ENCODE data around the gene AKAP5. TPM values are rescaled to one million over a fixed set of nuclear protein-coding genes. Genes with fewer than 3 reads are reported as not detected.

Gene AKAP5
- total and polyA plus RNA-seq, 9 of the 15 experiments (the other 6 are each of a cell fraction or from before 2014, with no cell fraction given), result 0.06 to 0.94 (median 0.34) TPM

DNA sequence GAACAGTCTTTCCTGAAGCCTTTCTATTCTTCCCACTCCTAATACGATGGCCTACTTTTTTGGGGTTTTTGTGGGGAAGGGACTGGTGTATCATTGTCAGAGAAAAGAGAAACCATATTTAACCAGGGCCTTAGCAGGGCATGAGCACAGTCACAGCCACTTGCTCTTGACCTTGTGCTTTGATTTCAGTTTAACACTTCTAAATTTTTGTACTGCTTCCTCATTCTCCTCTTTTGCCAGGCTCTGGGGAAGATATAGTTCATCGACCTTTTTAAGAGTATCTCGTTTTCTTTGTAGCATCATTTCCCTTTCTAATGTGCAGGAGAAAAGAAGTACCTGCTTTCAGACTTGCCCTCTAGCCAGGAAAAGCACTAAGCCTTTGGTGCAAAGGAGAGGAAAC lies 41.4 kb downstream of the AKAP5 start:
- no peaks in the 10 kb centered on the region for H3K9me3 ChIP-seq (replicated peaks; ENCODE audit: control insufficient read depth, insufficient read depth, low read depth, low read length)
- DNase-seq (ENCODE audit: extremely low read depth in 1 of 4, low spot score in 3 of 4) (no peak), FAIRE-seq (no peak), ATAC-seq (no peak)
- WGBS (ENCODE audit: insufficient coverage, low coverage, missing lambda C conversion rate), result 0% methylated on average over 3 of the region's 3 CpGs
- no peaks in the 10 kb centered on the region for H4K20me1 ChIP-seq (replicated peaks; ENCODE audit: control insufficient read depth, insufficient read depth, low read length)
- intact Hi-C loops (cut with micrococcal nuclease), result loop anchor here (5.0 kb wide), 1 partner anchor 39 kb away; the partner anchor contains the start of gene AKAP5
- TF ChIP-seq TAL1 (IDR thresholded peaks at IDR 0.05), result no peak
- BruUV-seq (replicated peaks), result no TSS peak
- in situ Hi-C loops (cut with MboI), result no loop called here
- peaks cover 68% of the 10 kb centered on the region for H3K79me2 ChIP-seq (ENCODE audit: control insufficient read depth, insufficient read depth, low read length)
- H2AFZ ChIP-seq (ENCODE audit: low read depth, low read length), result no peak overlapping the region
- CTCF ChIA-PET (ENCODE audit: low intra/inter-chr PET ratio), result no interaction called here
- H3K4me3 ChIP-seq, result peak overlapping the region; percentile 11; the same call in 1 of the 2 replicates
- POLR2A ChIA-PET, result interaction anchor here (0.7 to 1.1 kb wide), 2 partner anchors 15 to 125 kb away, joined by 3 read pairs; no protein-coding TSS in a partner anchor
- no peaks in the 10 kb centered on the region for H3K27me3 ChIP-seq (ENCODE audit: control insufficient read depth in 2 of 2, insufficient read depth in 2 of 2, low read length in 2 of 2)
- H3K4me2 ChIP-seq (ENCODE audit: insufficient read depth, low read length), result peak overlapping the region; percentile 62
- no peaks in the 10 kb centered on the region for H3K9me1 ChIP-seq (ENCODE audit: control insufficient read depth, insufficient read depth, low read length)
- peak overlapping the region; percentile 54; the same call in 1 of the 3 replicates for H3K27ac ChIP-seq (ENCODE audit: extremely low read depth, low read depth, low read length)
- H3K4me1 ChIP-seq (replicated peaks in 1 of 2; ENCODE audit: control insufficient read depth in 2 of 2, insufficient read depth in 2 of 2, low read length in 2 of 2), result peaks cover 22 to 43% of the 10 kb centered on the region in 2 experiments
- H3K9ac ChIP-seq (ENCODE audit: insufficient read depth in 1 of 2, low read depth in 2 of 2, low read length in 2 of 2), result peak overlapping the region in 1 of 2 experiments; percentile 49; a peak in 2 of 4 replicates
- no peaks in the 10 kb centered on the region; the same call in 2 of the 3 replicates for H3K36me3 ChIP-seq (ENCODE audit: control insufficient read depth, insufficient read depth, low read length)

GRCh38 chr14:64507376-64508156 lies 42.3 kb downstream of the AKAP5 start:
- FAIRE-seq (peak; percentile 54), ATAC-seq (no peak), DNase-seq (ENCODE audit: extremely low read depth in 1 of 4, low spot score in 3 of 4) (peak in 2 of 4 experiments; percentile 12 to 36)
- Histone ChIP-seq H2AFZ (ENCODE audit: low read depth, low read length) (no peak overlapping the region), H3K79me2 (ENCODE audit: control insufficient read depth, insufficient read depth, low read length) (peaks cover 62% of the 10 kb centered on the region), H3K9ac (ENCODE audit: insufficient read depth in 1 of 2, low read depth in 2 of 2, low read length in 2 of 2) (peak overlapping the region in 1 of 2 experiments; percentile 27; a peak in 1 of 4 replicates), H4K20me1 (replicated peaks; ENCODE audit: control insufficient read depth, insufficient read depth, low read length) (no peaks in the 10 kb centered on the region), H3K36me3 (ENCODE audit: control insufficient read depth, insufficient read depth, low read length) (no peaks in the 10 kb centered on the region), H3K9me1 (ENCODE audit: control insufficient read depth, insufficient read depth, low read length) (no peaks in the 10 kb centered on the region), H3K4me3 (no peak overlapping the region), H3K27me3 (ENCODE audit: control insufficient read depth in 2 of 2, insufficient read depth in 2 of 2, low read length in 2 of 2) (no peaks in the 10 kb centered on the region), H3K27ac (ENCODE audit: extremely low read depth, low read depth, low read length) (no peak overlapping the region; the same call in 1 of the 3 replicates), H3K9me3 (replicated peaks; ENCODE audit: control insufficient read depth, insufficient read depth, low read depth, low read length) (no peaks in the 10 kb centered on the region), H3K4me1 (replicated peaks in 1 of 2; ENCODE audit: control insufficient read depth in 2 of 2, insufficient read depth in 2 of 2, low read length in 2 of 2) (peaks cover 21 to 36% of the 10 kb centered on the region in 2 experiments; a peak in 4 of 5 replicates), H3K4me2 (ENCODE audit: insufficient read depth, low read length) (peak overlapping the region; percentile 67)
- BruUV-seq (replicated peaks), result no TSS peak
- in situ Hi-C loops (cut with MboI) (no loop called here), intact Hi-C loops (cut with micrococcal nuclease) (loop anchor here (5.0 kb wide), 1 partner anchor 40 kb away; the partner anchor contains the start of gene AKAP5)
- 17% methylated on average over 3 of the region's 4 CpGs for WGBS (ENCODE audit: insufficient coverage, low coverage, missing lambda C conversion rate)
- ChIA-PET POLR2A (interaction anchor here (1.1 kb wide), 1 partner anchor 16 kb away, joined by 3 read pairs; no protein-coding TSS in a partner anchor), CTCF (ENCODE audit: low intra/inter-chr PET ratio) (no interaction called here)
- no peak for TF ChIP-seq MTF1 (CRISPR knock-in tag; IDR thresholded peaks at IDR 0.05; ENCODE audit: borderline replicate concordance)
- TF ChIP-seq ZNF444 (CRISPR knock-in tag; IDR thresholded peaks at IDR 0.05), result no peak
- TF ChIP-seq ZNF445 (CRISPR knock-in tag; IDR thresholded peaks at IDR 0.05; ENCODE audit: low read depth), result no peak
- TF ChIP-seq KAT7 (CRISPR knock-in tag; IDR thresholded peaks at IDR 0.05; ENCODE audit: borderline replicate concordance), result no peak
- TF ChIP-seq ZBTB1 (CRISPR knock-in tag; IDR thresholded peaks at IDR 0.05; ENCODE audit: borderline replicate concordance, low read depth), result no peak
- TF ChIP-seq PHTF2 (CRISPR knock-in tag; IDR thresholded peaks at IDR 0.05), result no peak
- TF ChIP-seq ZNF253 (CRISPR knock-in tag; conservative IDR thresholded peaks at IDR 0.05), result no peak
- TF ChIP-seq, protein P1, sequence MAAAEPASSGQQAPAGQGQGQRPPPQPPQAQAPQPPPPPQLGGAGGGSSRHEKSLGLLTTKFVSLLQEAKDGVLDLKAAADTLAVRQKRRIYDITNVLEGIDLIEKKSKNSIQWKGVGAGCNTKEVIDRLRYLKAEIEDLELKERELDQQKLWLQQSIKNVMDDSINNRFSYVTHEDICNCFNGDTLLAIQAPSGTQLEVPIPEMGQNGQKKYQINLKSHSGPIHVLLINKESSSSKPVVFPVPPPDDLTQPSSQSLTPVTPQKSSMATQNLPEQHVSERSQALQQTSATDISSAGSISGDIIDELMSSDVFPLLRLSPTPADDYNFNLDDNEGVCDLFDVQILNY (CRISPR knock-in tag; IDR thresholded peaks at IDR 0.05), result no peak
- TF ChIP-seq ELF1 (tag; IDR thresholded peaks at IDR 0.05), result no peak
- no peak for TF ChIP-seq ZNF121 (CRISPR knock-in tag; conservative IDR thresholded peaks at IDR 0.05)
- no peak for TF ChIP-seq TFAP4 (CRISPR knock-in tag; IDR thresholded peaks at IDR 0.05; ENCODE audit: borderline replicate concordance)
- no peak for TF ChIP-seq ZNF239 (CRISPR knock-in tag; IDR thresholded peaks at IDR 0.05)

Data from K562 (cell line).